HUES48 (cell line): ENCODE measurements around the gene MTRR.

Experiments used
- H3K27ac ChIP-seq: one replicate; pipeline ENCODE4 v1.7.0; 2013; ENCODE audit warnings: low read depth, low read length, inconsistent platforms
- H3K27me3 ChIP-seq: 2 replicates; pipeline ENCODE4 v1.6.1; 2013; ENCODE audit warnings: mild to moderate bottlenecking, low read length; ENCODE audit not compliant: control insufficient read depth, insufficient read depth
- H3K36me3 ChIP-seq: 2 replicates; pipeline ENCODE4 v1.6.1; 2013; ENCODE audit warnings: low read length; ENCODE audit not compliant: control insufficient read depth, insufficient read depth
- H3K4me1 ChIP-seq: 2 replicates; pipeline ENCODE4 v1.6.1; 2013; ENCODE audit warnings: mild to moderate bottlenecking, low read length; ENCODE audit not compliant: control insufficient read depth, insufficient read depth
- H3K4me3 ChIP-seq: 2 replicates; pipeline ENCODE4 v1.5.1; 2013; ENCODE audit warnings: mild to moderate bottlenecking, low read depth, low read length
- H3K9ac ChIP-seq: 2 replicates; pipeline ENCODE4 v1.6.1; 2013; ENCODE audit warnings: mild to moderate bottlenecking, low read depth, low read length, moderate library complexity
- H3K9me3 ChIP-seq: 2 replicates; pipeline ENCODE4 v1.6.1; 2013; ENCODE audit warnings: low read length; ENCODE audit not compliant: control insufficient read depth, insufficient read depth

The MTRR gene

DNA sequence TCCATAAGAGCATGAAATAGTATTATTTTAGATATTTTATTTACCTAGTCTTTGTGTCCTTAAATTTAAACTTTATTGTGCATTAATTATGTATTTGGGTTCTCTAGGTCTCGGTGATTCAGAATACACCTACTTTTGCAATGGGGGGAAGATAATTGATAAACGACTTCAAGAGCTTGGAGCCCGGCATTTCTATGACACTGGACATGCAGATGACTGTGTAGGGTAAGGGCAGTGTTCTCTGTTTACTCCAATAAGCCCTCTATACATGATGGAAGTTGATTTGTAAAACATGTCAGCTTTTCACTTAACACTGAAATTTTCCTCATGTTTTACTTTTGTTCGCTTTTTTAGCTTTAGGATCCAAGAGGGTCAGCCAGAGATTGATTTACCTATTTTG is 6.2 kb downstream of the MTRR start:
- Histone ChIP-seq H3K27me3 (no peaks in the 10 kb centered on the region), H3K9ac (no peak overlapping the region), H3K4me1 (peaks cover 2% of the 10 kb centered on the region; the same call in 1 of the 2 replicates), H3K9me3 (no peaks in the 10 kb centered on the region), H3K4me3 (no peak overlapping the region), H3K36me3 (peaks cover 86% of the 10 kb centered on the region), H3K27ac (no peak overlapping the region)

DNA sequence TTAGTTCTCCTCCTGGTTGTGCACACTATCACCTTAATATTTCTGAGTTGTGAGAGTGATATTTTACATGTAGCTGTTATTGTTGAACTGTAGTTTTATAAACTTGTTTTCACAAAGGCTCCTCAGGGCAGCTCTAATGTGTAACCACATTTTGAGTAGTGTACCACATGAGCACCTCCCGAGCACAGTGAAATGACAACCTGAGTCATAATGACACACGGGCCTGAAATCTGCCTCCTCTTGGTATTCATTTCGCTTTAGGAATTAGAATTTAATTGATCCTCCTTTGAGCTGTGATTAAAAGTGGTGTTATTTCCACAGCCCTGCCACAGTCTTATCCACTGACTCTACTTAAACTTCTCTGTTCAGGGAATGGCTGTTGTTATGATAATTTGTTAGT is 7.9 kb downstream of the MTRR start:
- peaks cover 94% of the 10 kb centered on the region for H3K36me3 ChIP-seq
- no peak overlapping the region for H3K4me3 ChIP-seq
- H3K27me3 ChIP-seq = no peaks in the 10 kb centered on the region
- no peaks in the 10 kb centered on the region for H3K4me1 ChIP-seq
- H3K9me3 ChIP-seq = no peaks in the 10 kb centered on the region
- no peak overlapping the region for H3K9ac ChIP-seq
- H3K27ac ChIP-seq = no peak overlapping the region

DNA sequence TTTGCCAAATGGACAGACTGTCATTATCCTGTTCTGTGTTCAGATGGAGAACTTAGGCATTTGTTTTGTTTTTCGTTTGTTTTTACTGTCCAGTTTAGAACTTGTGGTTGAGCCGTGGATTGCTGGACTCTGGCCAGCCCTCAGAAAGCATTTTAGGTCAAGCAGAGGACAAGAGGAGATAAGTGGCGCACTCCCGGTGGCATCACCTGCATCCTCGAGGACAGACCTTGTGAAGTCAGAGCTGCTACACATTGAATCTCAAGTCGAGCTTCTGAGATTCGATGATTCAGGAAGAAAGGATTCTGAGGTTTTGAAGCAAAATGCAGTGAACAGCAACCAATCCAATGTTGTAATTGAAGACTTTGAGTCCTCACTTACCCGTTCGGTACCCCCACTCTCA is 8.9 kb downstream of the MTRR start:
- Histone ChIP-seq H3K4me3 (no peak overlapping the region), H3K9me3 (no peaks in the 10 kb centered on the region), H3K27ac (no peak overlapping the region), H3K36me3 (peaks cover 94% of the 10 kb centered on the region), H3K4me1 (no peaks in the 10 kb centered on the region), H3K9ac (no peak overlapping the region), H3K27me3 (no peaks in the 10 kb centered on the region)

DNA sequence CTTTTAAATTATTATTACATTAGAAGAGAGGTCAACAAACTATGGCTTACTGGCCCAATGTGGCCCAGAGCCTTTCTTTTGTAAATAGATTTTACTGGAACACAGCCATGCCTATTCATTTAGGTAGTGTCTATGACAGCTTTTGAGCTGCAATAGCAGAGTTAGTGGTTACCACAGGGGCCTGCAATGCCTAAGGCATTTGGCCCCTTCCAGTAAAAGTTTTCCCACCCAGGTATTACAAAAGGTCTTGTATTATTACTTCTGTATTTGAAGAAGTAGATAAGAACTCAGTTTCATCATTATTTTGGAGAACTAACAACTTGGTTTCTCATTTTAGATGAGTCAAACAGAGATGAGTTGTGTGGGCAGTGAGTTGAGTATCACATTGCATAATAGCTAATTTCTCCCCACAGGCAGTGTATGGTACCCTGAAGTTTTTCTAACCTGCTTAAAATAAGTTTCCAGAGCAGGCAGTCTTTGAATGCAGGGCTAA is 9.5 kb downstream of the MTRR start:
- H3K9ac ChIP-seq = no peak overlapping the region
- H3K36me3 ChIP-seq = peaks cover 94% of the 10 kb centered on the region
- H3K27me3 ChIP-seq = no peaks in the 10 kb centered on the region
- H3K27ac ChIP-seq = no peak overlapping the region
- no peaks in the 10 kb centered on the region for H3K9me3 ChIP-seq
- H3K4me3 ChIP-seq = no peak overlapping the region
- no peaks in the 10 kb centered on the region for H3K4me1 ChIP-seq

DNA sequence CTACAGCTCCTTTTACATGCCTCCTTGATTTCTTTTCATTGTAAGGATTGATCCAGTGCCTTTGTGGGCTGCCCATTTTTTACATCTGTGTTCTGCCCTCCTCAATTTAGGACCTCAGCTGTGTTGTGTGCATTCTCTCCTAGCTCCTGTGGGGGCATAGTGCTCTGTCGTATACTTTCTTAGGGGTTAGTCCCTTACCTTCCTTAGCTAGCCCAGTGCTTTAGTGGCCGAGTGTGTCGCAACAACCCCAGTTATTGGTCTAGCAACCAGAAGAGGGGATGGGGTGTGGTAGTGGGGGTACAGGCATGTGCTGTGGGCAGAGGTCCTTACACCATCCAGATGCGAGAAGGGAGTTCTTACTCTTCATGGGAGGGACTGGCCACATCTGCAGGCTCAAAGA is 12.1 kb downstream of the MTRR start:
- Histone ChIP-seq H3K4me1 (no peaks in the 10 kb centered on the region), H3K36me3 (peaks cover 95% of the 10 kb centered on the region), H3K4me3 (no peak overlapping the region), H3K9me3 (no peaks in the 10 kb centered on the region), H3K9ac (no peak overlapping the region), H3K27ac (no peak overlapping the region), H3K27me3 (no peaks in the 10 kb centered on the region)

GRCh38 chr5:7881816-7882215 is 12.9 kb downstream of the MTRR start:
- H3K27me3 ChIP-seq = no peaks in the 10 kb centered on the region
- no peak overlapping the region for H3K4me3 ChIP-seq
- peaks cover 95% of the 10 kb centered on the region for H3K36me3 ChIP-seq
- H3K9me3 ChIP-seq = no peaks in the 10 kb centered on the region
- no peak overlapping the region for H3K9ac ChIP-seq
- no peak overlapping the region for H3K27ac ChIP-seq
- no peaks in the 10 kb centered on the region for H3K4me1 ChIP-seq

- no peak overlapping the region for H3K27ac ChIP-seq
- H3K36me3 ChIP-seq = peaks cover 91% of the 10 kb centered on the region
These were observed 14.0 kb downstream of the MTRR start for GRCh38 chr5:7882926-7883325.

GRCh38 chr5:7884491-7885267 is 15.7 kb downstream of the MTRR start:
- Histone ChIP-seq H3K27me3 (no peaks in the 10 kb centered on the region), H3K36me3 (peaks cover 96% of the 10 kb centered on the region)

More at GRCh38 chr5:7882926-7883325, 14.0 kb downstream of the MTRR start:
- no peak overlapping the region for H3K9ac ChIP-seq
- H3K27me3 ChIP-seq = no peaks in the 10 kb centered on the region
- H3K4me3 ChIP-seq = no peak overlapping the region
- no peaks in the 10 kb centered on the region for H3K4me1 ChIP-seq
- H3K9me3 ChIP-seq = no peaks in the 10 kb centered on the region

GRCh38 chr5:7886849-7887475 is 18.0 kb downstream of the MTRR start:
- H3K27me3 ChIP-seq = no peaks in the 10 kb centered on the region
- H3K4me3 ChIP-seq = no peak overlapping the region
- H3K9ac ChIP-seq = no peak overlapping the region
- H3K27ac ChIP-seq = no peak overlapping the region
- H3K9me3 ChIP-seq = no peaks in the 10 kb centered on the region
- H3K36me3 ChIP-seq = peaks cover 94% of the 10 kb centered on the region
- no peaks in the 10 kb centered on the region for H3K4me1 ChIP-seq

More at GRCh38 chr5:7884491-7885267, 15.7 kb downstream of the MTRR start:
- no peak overlapping the region for H3K9ac ChIP-seq
- no peaks in the 10 kb centered on the region for H3K9me3 ChIP-seq
- no peak overlapping the region for H3K27ac ChIP-seq
- no peaks in the 10 kb centered on the region for H3K4me1 ChIP-seq
- no peak overlapping the region for H3K4me3 ChIP-seq

GRCh38 chr5:7888901-7889300 is 20.0 kb downstream of the MTRR start:
- Histone ChIP-seq H3K9me3 (no peaks in the 10 kb centered on the region), H3K9ac (no peak overlapping the region), H3K27ac (no peak overlapping the region), H3K27me3 (no peaks in the 10 kb centered on the region), H3K36me3 (peaks cover 94% of the 10 kb centered on the region), H3K4me3 (no peak overlapping the region), H3K4me1 (no peaks in the 10 kb centered on the region)

DNA sequence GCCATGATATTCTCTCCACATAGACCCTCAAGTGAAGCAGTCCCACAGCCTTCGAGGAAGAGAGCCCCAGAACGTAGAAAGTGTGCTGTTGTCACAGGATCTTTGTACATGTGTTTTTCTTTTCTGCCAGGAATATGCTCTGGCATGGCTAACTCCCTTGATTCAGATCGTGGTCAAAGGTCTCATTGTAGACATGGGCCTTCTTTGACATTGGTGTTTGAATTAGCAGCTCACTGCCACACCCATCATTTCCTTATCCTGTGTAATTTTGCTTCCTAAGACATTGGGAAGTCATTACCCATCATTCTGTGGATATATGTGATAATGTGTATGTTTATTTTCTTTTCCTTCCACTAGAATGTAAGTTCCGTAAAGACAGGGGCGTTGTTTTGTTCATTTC is 25.5 kb downstream of the MTRR start:
- Histone ChIP-seq H3K36me3 (peaks cover 97% of the 10 kb centered on the region), H3K27me3 (no peaks in the 10 kb centered on the region), H3K27ac (no peak overlapping the region), H3K4me3 (no peak overlapping the region), H3K4me1 (no peaks in the 10 kb centered on the region), H3K9ac (no peak overlapping the region), H3K9me3 (no peaks in the 10 kb centered on the region)
